Retinal pigment epithelial cell (primary cell): ENCODE data around the gene KRTAP5-6.
"Not testable (repeated sequence)": the region's sequence is repeated elsewhere in the genome, so short reads cannot be mapped to it uniquely, and the experiment has no call there.

Experiments
- DNase-seq: peaks from one replicate; pipeline ENCODE4 v3.0.0-alpha.2; 2010; ENCODE audit warnings: low read depth
- H3K4me3 ChIP-seq: 2 replicates; pipeline ENCODE4 v1.5.1; 2011; ENCODE audit warnings: mild to moderate bottlenecking, low read length, control low read depth, moderate library complexity
- TF ChIP-seq, protein P1 (sequence below): conservative IDR thresholded peaks from 2 replicates; pipeline ENCODE4 v1.5.1; 2011; ENCODE audit warnings: low read depth, low read length, control low read depth, inconsistent platforms

The KRTAP5-6 gene

DNA sequence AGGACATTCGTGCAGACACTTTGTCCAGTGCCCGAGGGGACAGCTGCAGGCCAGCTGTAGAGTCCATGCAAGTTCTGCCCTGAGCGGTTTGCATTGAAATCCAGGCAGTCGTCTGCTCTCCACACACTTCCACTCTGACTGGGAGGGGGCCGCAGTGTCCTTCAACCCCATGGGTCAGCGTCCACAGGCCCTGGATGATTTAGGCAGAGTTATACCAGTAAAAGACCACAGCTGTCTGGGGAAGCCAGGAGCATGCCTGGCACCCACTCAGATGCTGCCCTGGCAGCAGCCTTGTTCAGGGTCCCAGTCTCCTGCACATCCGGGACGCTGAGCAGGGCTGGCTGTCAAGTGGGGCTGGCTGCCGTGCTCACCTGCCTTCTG is 40.9 kb upstream of the KRTAP5-6 start:
- TF ChIP-seq, protein P1, sequence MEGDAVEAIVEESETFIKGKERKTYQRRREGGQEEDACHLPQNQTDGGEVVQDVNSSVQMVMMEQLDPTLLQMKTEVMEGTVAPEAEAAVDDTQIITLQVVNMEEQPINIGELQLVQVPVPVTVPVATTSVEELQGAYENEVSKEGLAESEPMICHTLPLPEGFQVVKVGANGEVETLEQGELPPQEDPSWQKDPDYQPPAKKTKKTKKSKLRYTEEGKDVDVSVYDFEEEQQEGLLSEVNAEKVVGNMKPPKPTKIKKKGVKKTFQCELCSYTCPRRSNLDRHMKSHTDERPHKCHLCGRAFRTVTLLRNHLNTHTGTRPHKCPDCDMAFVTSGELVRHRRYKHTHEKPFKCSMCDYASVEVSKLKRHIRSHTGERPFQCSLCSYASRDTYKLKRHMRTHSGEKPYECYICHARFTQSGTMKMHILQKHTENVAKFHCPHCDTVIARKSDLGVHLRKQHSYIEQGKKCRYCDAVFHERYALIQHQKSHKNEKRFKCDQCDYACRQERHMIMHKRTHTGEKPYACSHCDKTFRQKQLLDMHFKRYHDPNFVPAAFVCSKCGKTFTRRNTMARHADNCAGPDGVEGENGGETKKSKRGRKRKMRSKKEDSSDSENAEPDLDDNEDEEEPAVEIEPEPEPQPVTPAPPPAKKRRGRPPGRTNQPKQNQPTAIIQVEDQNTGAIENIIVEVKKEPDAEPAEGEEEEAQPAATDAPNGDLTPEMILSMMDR, result no peak
- DNase-seq, result no peak

DNA sequence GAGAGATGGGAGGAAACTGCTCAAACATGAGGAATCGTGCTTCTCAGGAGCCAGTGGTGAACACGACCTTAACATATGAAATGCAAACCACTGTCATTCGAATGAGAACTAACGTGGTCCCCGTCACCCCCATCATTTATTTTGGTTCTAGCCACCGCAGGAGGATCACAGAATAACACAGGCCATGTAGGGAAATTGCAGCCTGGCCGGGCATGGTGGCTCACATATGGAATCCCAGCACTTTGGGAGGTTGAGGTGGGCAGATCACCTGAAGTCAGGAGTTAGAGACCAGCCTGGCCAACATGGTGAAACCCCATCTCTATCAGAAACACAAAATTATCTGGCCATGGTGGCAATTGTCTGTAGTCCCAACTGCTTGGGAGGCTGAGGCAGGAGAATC is 40.3 kb upstream of the KRTAP5-6 start:
- TF ChIP-seq, protein P1, result no peak
- no peak overlapping the region for H3K4me3 ChIP-seq
- DNase-seq, result no peak

More for the DNA sequence above, 40.9 kb upstream of the KRTAP5-6 start:
- H3K4me3 ChIP-seq, result no peak overlapping the region

DNA sequence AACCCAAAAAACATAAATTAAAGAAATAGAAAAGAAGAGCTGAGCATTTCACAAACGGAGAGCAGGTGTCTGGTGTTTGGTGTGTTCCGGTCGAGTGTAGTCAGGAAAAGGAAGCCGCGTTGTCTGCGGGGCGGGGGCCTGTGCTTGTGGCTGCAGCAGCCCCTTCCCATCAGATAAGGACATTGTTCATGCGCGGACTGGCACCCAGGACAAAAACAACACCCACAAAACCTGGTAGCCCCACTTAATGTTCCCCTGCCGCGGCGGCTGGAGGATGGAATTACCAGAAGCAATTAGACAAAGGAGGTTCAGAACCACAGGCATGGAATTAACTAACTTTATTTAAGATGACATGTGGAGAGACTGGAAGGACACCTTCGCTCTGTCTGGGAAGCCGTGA is 37.5 kb upstream of the KRTAP5-6 start:
- no peak for DNase-seq
- no peak overlapping the region for H3K4me3 ChIP-seq
- TF ChIP-seq, protein P1, result no peak

DNA sequence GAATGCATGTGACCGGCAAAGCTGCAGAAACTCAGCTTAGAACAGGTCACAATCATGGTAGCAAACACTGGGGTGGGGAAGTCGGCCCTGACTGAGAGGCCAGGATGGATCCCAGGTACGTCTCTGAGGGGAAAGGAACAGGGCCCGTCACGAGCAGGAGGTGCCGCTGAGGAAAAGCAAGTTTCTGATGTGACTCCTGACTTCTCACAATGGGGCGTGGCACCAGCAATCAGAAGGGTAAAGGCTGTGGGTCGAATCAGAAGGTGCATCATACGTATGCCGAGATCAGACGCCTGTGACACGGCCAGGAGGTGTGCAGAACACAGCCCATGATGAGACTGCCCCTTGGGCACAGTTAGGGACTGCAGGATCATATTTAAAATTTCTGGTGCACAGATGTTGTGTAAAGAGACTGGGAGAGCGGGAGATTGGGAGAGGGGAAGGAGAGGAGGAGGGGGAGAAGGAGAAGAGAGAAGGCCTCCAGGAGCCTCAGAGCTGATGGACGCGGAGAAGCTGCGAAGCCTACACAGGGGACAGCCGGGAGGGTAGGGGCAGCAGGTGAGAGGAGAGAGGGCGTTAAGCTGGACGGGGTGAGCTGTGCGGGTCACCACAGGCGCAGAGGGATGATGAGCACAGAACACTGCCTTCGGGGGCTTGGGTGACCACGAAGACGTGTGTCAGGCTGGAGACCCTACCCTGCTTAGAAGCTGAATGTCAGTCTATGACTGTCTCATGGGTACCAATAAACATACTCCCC is 36.7 kb upstream of the KRTAP5-6 start:
- TF ChIP-seq, protein P1, result no peak
- DNase-seq, result no peak
- H3K4me3 ChIP-seq, result no peak overlapping the region

DNA sequence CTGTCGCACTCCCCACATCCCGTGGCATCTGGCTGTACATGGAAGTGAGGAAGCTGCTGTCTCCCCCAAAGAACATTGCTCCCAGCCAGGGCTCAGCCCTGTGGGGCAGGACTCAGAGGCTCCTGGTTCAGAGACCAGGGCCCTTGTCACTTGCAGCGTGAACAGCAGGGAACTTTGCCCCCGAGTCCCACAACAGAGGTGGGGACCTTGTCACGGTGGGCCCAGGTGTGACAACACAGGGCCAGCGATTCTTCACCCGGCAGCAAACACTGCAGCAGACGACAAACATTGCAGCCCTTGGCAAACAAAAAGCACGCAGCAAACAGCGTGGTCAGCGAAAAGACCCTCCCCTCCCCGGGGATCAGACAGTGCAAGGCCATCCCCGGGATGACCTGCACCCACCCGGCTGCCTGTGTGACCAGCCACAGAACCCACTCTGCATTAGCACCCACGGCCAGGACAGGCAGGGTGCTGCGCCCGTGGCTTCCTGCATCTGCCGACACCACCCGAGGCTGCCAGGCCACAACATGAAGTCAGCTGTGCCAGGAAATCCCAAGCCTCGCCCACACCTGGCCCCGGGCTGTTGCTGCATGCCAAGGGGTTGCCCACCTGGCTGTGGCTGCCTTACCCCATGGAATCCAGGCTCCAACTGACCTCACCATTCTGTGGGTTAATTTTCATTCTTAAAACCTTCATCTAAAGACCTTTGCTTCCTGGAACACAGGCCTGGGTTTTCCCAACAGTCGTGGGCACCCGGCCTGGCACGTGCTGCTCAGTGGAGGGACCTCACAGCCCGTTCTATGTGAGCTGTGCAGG is 35.3 kb upstream of the KRTAP5-6 start:
- not testable (repeated sequence) for DNase-seq, H3K4me3 ChIP-seq

DNA sequence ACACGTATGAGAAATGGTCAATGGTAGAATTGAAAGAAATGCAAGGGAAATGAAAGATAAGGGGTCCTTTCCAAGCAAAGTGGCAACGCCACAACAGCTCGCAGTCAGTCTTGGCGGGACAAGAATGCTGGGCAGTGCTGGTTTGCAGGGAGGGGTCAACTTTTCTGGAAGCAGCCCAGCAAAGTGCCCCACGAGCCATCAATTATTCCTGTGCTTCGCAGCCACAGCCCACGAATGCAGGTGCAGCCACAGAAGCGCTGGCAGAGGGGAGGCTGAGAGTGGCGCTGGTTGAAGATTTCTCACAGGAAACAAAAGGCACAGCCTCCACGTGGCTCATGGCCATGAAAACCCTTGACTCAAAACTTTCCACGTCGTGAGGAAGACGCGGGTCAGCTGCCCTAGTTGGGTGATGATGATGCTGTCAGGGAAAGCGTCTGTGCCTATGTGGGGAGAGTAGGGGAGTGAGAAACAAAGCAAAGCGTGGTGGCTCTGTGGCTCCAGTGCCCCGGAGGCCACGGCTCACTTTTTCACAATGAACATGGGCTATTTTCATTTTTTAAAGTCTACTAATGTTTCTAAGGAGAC is 34.2 kb upstream of the KRTAP5-6 start:
- DNase-seq, H3K4me3 ChIP-seq: not testable (repeated sequence)

DNA sequence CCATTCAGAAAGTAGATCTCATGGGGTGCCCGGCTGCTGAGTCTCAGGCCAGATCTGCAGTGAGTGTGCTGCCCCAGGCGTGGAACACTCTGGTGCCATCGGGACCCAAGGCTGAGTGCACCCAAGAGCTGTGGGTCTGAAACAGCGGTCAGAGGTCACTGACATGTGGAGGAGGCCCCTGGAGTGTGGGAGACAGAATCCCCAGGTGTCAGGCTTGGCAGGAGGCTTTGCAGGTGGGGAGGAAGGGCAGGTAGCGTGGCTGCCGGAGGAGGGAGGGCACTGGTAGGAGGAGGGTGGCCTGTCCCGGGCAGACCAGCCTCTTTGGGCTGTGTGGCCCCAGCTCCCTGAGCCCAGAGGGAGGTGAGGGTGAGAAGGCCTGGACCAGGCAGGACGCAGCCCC is 31.7 kb upstream of the KRTAP5-6 start:
- H3K4me3 ChIP-seq, result no peak overlapping the region
- no peak for DNase-seq
- TF ChIP-seq, protein P1, result no peak
